GM10248 (cell line): ENCODE data around the gene AMFR.

ENCODE experiments used
- CTCF ChIA-PET: fragments of 300-600 bp; sonication (Branson Sonifier 250); formaldehyde crosslinking; extraction: SDS; loops from one replicate; lab custom pipeline; 2021; ENCODE audit warnings: antibody characterized with exemption; lab: Yijun Ruan, JAX
- POLR2A ChIA-PET: fragments of 350-650 bp; sonication (Branson Sonifier 250); formaldehyde crosslinking; extraction: SDS; loops from one replicate; lab custom pipeline; 2020; ENCODE audit warnings: antibody characterized with exemption; lab: Yijun Ruan, JAX
- DNase-seq: peaks from one replicate; pipeline ENCODE4 v3.0.0; 2012; ENCODE audit errors: extremely low spot score
- CTCF ChIP-seq: IDR thresholded peaks from 2 replicates; pipeline ENCODE4 v1.5.1; 2012; ENCODE audit warnings: mild to moderate bottlenecking, low read depth; ENCODE audit errors: extremely low read depth, missing control alignments, control extremely low read depth

Gene AMFR

GRCh38 chr16:56421976-56422669, 3.2 kb downstream of the AMFR start:
- TF ChIP-seq CTCF, result no peak
- no peak for DNase-seq
- ChIA-PET CTCF (no interaction called here), POLR2A (no interaction called here)

- CTCF ChIA-PET, result no interaction called here
- POLR2A ChIA-PET, result no interaction called here
- TF ChIP-seq CTCF, result no peak
- DNase-seq, result no peak
Measured at GRCh38 chr16:56421313-56421712, 4.0 kb downstream of the AMFR start.

DNA sequence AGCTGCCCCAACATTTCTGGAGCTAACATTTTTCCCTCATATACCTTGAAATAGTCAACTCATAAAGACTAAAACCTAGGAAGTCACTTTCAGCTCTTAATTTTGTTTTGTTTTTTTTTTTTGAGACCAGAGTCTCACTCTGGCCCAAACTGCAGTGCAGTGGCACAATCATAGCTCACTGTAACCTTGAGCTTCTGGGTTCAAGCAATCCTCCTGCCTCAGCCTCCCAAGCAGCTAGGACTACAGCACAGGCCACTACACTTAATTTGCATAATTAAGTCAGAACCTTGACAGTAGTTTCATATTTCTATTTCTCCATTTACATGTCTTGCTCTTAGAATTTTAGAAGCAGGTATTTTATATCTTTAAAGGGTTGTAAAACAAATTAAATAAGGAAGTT, 4.7 kb downstream of the AMFR start:
- ChIA-PET CTCF (no interaction called here), POLR2A (no interaction called here)
- no peak for DNase-seq
- no peak for TF ChIP-seq CTCF

GRCh38 chr16:56419740-56420548, 5.4 kb downstream of the AMFR start:
- DNase-seq, result no peak
- CTCF ChIA-PET, result no interaction called here
- TF ChIP-seq CTCF, result no peak
- POLR2A ChIA-PET, result no interaction called here

GRCh38 chr16:56417138-56417537, 8.2 kb downstream of the AMFR start:
- POLR2A ChIA-PET, result no interaction called here
- TF ChIP-seq CTCF, result no peak
- DNase-seq, result no peak
- CTCF ChIA-PET, result interaction anchor here (1.1 kb wide), 1 partner anchor 16 kb away, joined by 3 read pairs; no protein-coding TSS in a partner anchor

GRCh38 chr16:56415875-56416274, 9.5 kb downstream of the AMFR start:
- ChIA-PET POLR2A (no interaction called here), CTCF (no interaction called here)
- no peak for DNase-seq
- no peak for TF ChIP-seq CTCF
